Stimulated activated CD4-positive, alpha-beta T cell treated with anti-CD3 and anti-CD28 coated beads, Interleukin-12 subunit alpha, Interleukin-12 subunit beta, amount 100 ng/mL, for 24 hours (primary cell): ENCODE results near the gene THRB.

Experiments
- DNase-seq, 2 experiments: peaks; one replicate each; pipeline ENCODE4 v3.0.0-alpha.2; 2020; ENCODE audit warnings: low read depth in 2 of 2

The THRB gene

GRCh38 chr3:24149032-24149431 is 345.6 kb downstream of the THRB start:
- no peak for DNase-seq

- no peak for DNase-seq
Observed at GRCh38 chr3:24145981-24146822, 348.4 kb downstream of the THRB start.

GRCh38 chr3:24145481-24145880 is 349.2 kb downstream of the THRB start:
- DNase-seq, result no peak

GRCh38 chr3:24142127-24142526 is 352.5 kb downstream of the THRB start:
- DNase-seq, result no peak

- no peak for DNase-seq
Observed at GRCh38 chr3:24141548-24141947, 353.1 kb downstream of the THRB start.

GRCh38 chr3:24139463-24140412 is 354.9 kb downstream of the THRB start:
- no peak for DNase-seq

GRCh38 chr3:24138876-24139256 is 355.8 kb downstream of the THRB start:
- DNase-seq, result no peak

GRCh38 chr3:24137958-24138875 is 356.4 kb downstream of the THRB start:
- DNase-seq, result no peak

- DNase-seq, result no peak
Observed at GRCh38 chr3:24137334-24137733, 357.3 kb downstream of the THRB start.

GRCh38 chr3:24136624-24137310 is 357.9 kb downstream of the THRB start:
- no peak for DNase-seq

- no peak for DNase-seq
Observed at GRCh38 chr3:24135280-24135679, 359.4 kb downstream of the THRB start.

GRCh38 chr3:24133942-24134341 is 360.7 kb downstream of the THRB start:
- DNase-seq, result no peak

GRCh38 chr3:24133436-24133835 is 361.2 kb downstream of the THRB start:
- DNase-seq, result no peak

- no peak for DNase-seq
Observed at GRCh38 chr3:24129549-24129948, 365.1 kb downstream of the THRB start.

GRCh38 chr3:24128199-24129005 is 366.2 kb downstream of the THRB start:
- DNase-seq, result no peak

GRCh38 chr3:24123596-24123995 is 371.1 kb downstream of the THRB start:
- DNase-seq, result no peak

- no peak for DNase-seq
Observed at GRCh38 chr3:24120434-24120833, 374.2 kb downstream of the THRB start.

GRCh38 chr3:24119321-24119751 is 375.3 kb downstream of the THRB start:
- no peak for DNase-seq

GRCh38 chr3:24117508-24117907 is 377.1 kb downstream of the THRB start:
- DNase-seq, result no peak

- no peak for DNase-seq
Observed at GRCh38 chr3:24111711-24112110, 382.9 kb downstream of the THRB start.
